GM23338 (cell line): ENCODE results near the gene ADRA2B. TPM values are rescaled to one million over a fixed set of nuclear protein-coding genes. Genes with fewer than 3 reads are reported as not detected.
A peak's percentile ranks its signal among the peaks of the same experiment; 100 is the strongest.

Source experiments
- ATAC-seq: fragments of 200-7000 bp; cut with Tn5 transposase; 3 replicates; pipeline ENCODE4 v1.9.1; 2020
- DNase-seq: peaks from one replicate; pipeline ENCODE4 v3.0.0-alpha.2; 2015; ENCODE audit warnings: low spot score
- H2AFZ ChIP-seq: fragments of 200-600 bp; sonication (generic); 2 replicates; pipeline ENCODE4 v1.8.0; 2016; ENCODE audit warnings: antibody characterized with exemption, mild to moderate bottlenecking, moderate library complexity
- H3F3A ChIP-seq: fragments of 200-600 bp; sonication (generic); replicated peaks from 2 replicates; pipeline ENCODE4 v1.8.0; 2017; ENCODE audit warnings: antibody characterized with exemption, mixed run types, low read depth
- H3K27ac ChIP-seq: fragments of 200-600 bp; sonication (generic); 2 replicates; pipeline ENCODE4 v1.6.1; 2016; ENCODE audit warnings: low read depth
- H3K27me3 ChIP-seq: fragments of 200-600 bp; sonication (generic); 2 replicates; pipeline ENCODE4 v1.8.0; 2016; ENCODE audit warnings: mild to moderate bottlenecking, mixed run types, moderate library complexity; ENCODE audit not compliant: insufficient read depth
- H3K36me3 ChIP-seq: fragments of 200-600 bp; sonication (generic); 2 replicates; pipeline ENCODE4 v1.8.0; 2016; ENCODE audit warnings: mild to moderate bottlenecking; ENCODE audit not compliant: insufficient read depth
- H3K4me1 ChIP-seq: fragments of 200-600 bp; sonication (generic); 2 replicates; pipeline ENCODE4 v1.8.0; 2016; ENCODE audit warnings: mild to moderate bottlenecking, moderate library complexity; ENCODE audit not compliant: insufficient read depth
- H3K4me2 ChIP-seq: fragments of 200-600 bp; sonication (generic); 2 replicates; pipeline ENCODE4 v1.7.1; 2017; ENCODE audit warnings: mixed run types
- H3K4me3 ChIP-seq: fragments of 200-600 bp; sonication (generic); 2 replicates; pipeline ENCODE4 v1.6.1; 2016; ENCODE audit warnings: mixed run types
- H3K79me2 ChIP-seq: fragments of 200-600 bp; sonication (generic); replicated peaks from 2 replicates; pipeline ENCODE4 v1.8.0; 2017; ENCODE audit warnings: mild to moderate bottlenecking; ENCODE audit not compliant: insufficient read depth
- H3K9me2 ChIP-seq: fragments of 200-600 bp; sonication (generic); 2 replicates; pipeline ENCODE4 v1.8.0; 2017; ENCODE audit not compliant: insufficient read depth
- H4K20me1 ChIP-seq: fragments of 200-600 bp; sonication (generic); replicated peaks from 2 replicates; pipeline ENCODE4 v1.8.0; 2017; ENCODE audit warnings: mild to moderate bottlenecking; ENCODE audit not compliant: insufficient read depth
- H3K27ac Mint-ChIP-seq: 2 replicates; pipeline ENCODE4 v1.8.0; 2020; ENCODE audit warnings: inconsistent platforms, mild to moderate bottlenecking, moderate library complexity, mixed read lengths
- H3K27me3 Mint-ChIP-seq: 3 replicates; pipeline ENCODE4 v1.8.0; 2022; ENCODE audit warnings: low read depth, mild to moderate bottlenecking, moderate library complexity, mixed read lengths, inconsistent platforms; ENCODE audit not compliant: insufficient read depth, poor library complexity
- H3K36me3 Mint-ChIP-seq: 3 replicates; pipeline ENCODE4 v1.8.0; 2021; ENCODE audit warnings: low read depth, mild to moderate bottlenecking, inconsistent platforms, moderate library complexity, mixed read lengths
- H3K4me1 Mint-ChIP-seq: 3 replicates; pipeline ENCODE4 v1.8.0; 2020; ENCODE audit warnings: mild to moderate bottlenecking, inconsistent platforms, mixed read lengths
- H3K4me3 Mint-ChIP-seq: 3 replicates; pipeline ENCODE4 v1.8.0; 2021; ENCODE audit warnings: moderate library complexity, mild to moderate bottlenecking, inconsistent platforms, mixed read lengths
- H3K9me3 Mint-ChIP-seq: 3 replicates; pipeline ENCODE4 v1.8.0; 2020; ENCODE audit warnings: moderate library complexity, mild to moderate bottlenecking, inconsistent platforms, mixed read lengths
- CREB1 ChIP-seq: fragments of 250-450 bp; sonication (Bioruptor Pico); IDR thresholded peaks from 2 replicates; pipeline ENCODE4 v1.5.0; 2020; ENCODE audit warnings: low read depth, mild to moderate bottlenecking, moderate library complexity
- CTCF ChIP-seq, 2 experiments: fragments of 200-600 bp in 1 of 2; sonication (generic) in 1 of 2; conservative IDR thresholded peaks; 2 replicates each; pipeline versions ENCODE4 v1.5.1 to v1.6.1; 2016 to 2017; ENCODE audit warnings: antibody characterized with exemption in 2 of 2, low read depth in 2 of 2, mild to moderate bottlenecking in 2 of 2, moderate library complexity in 1 of 2
- ETS1 ChIP-seq: IDR thresholded peaks from 2 replicates; pipeline ENCODE4 v1.6.1; 2016; ENCODE audit warnings: antibody characterized with exemption
- EZH2 ChIP-seq: fragments of 200-600 bp; sonication (generic); IDR thresholded peaks from one replicate; pipeline ENCODE4 v1.8.0; 2017; ENCODE audit warnings: antibody characterized with exemption, mild to moderate bottlenecking, low read depth; ENCODE audit not compliant: unreplicated experiment
- EZH2phosphoT487 ChIP-seq: fragments of 200-600 bp; sonication (generic); IDR thresholded peaks from one replicate; pipeline ENCODE4 v1.8.1; 2018; ENCODE audit warnings: antibody characterized with exemption; ENCODE audit not compliant: unreplicated experiment
- JUNB ChIP-seq: IDR thresholded peaks from one replicate; pipeline ENCODE4 v1.6.1; 2016; ENCODE audit warnings: antibody characterized with exemption; ENCODE audit not compliant: unreplicated experiment
- NANOG ChIP-seq: IDR thresholded peaks from 2 replicates; pipeline ENCODE4 v1.6.1; 2016; ENCODE audit warnings: antibody characterized with exemption, borderline replicate concordance
- POLR2AphosphoS5 ChIP-seq: IDR thresholded peaks from 2 replicates; pipeline ENCODE4 v1.6.1; 2016; ENCODE audit warnings: antibody characterized with exemption, low read depth
- REST ChIP-seq: IDR thresholded peaks from one replicate; pipeline ENCODE4 v1.6.1; 2018; ENCODE audit warnings: antibody characterized with exemption; ENCODE audit not compliant: unreplicated experiment
- STAT1 ChIP-seq: IDR thresholded peaks from one replicate; pipeline ENCODE4 v1.6.1; 2016; ENCODE audit warnings: antibody characterized with exemption; ENCODE audit not compliant: unreplicated experiment
- ZNF114 ChIP-seq: fragments of 250-450 bp; sonication (Bioruptor Pico); IDR thresholded peaks from 2 replicates; pipeline ENCODE4 v1.5.0; 2020; ENCODE audit warnings: mild to moderate bottlenecking, moderate library complexity
- ZNF331 ChIP-seq: fragments of 250-450 bp; sonication (Bioruptor Pico); IDR thresholded peaks from 2 replicates; pipeline ENCODE4 v1.5.0; 2020; ENCODE audit warnings: low read depth, mild to moderate bottlenecking, moderate library complexity
- ZNF462 ChIP-seq: fragments of 250-450 bp; sonication (Bioruptor Pico); IDR thresholded peaks from 2 replicates; pipeline ENCODE4 v1.5.0; 2020; ENCODE audit warnings: mild to moderate bottlenecking, moderate library complexity
- polyA plus RNA-seq: library from polyadenylated mRNA; unstranded; fragments of >200 nt; fragmentation: Nextera tagmentation; extraction: Ambion mirVana; gene quantifications from 2 replicates; pipeline ENCODE4 v1.2.1, GENCODE V29; 2016
- total RNA-seq: library from RNA; depleted of rRNA; stranded (reverse); fragments of >200 nt; shearing (Covaris generic); gene quantifications from 2 replicates; pipeline ENCODE4 v1.2.3, GENCODE V29; 2014

The ADRA2B gene
- total and polyA plus RNA-seq, 2 experiments from 2014 or later = 1.7 to 5.9 TPM

GRCh38 chr2:96109361-96109680 lies 7.0 kb downstream of the ADRA2B start:
- TF ChIP-seq ZNF462 (CRISPR knock-in tag) (no peak), ZNF331 (CRISPR knock-in tag) (no peak), EZH2phosphoT487 (no peak), STAT1 (no peak), CTCF (conservative IDR thresholded peaks at IDR 0.05; ENCODE audit: low read depth in 2 of 2) (no peak), NANOG (no peak), EZH2 (no peak), POLR2AphosphoS5 (no peak), REST (no peak), ETS1 (no peak), JUNB (no peak), ZNF114 (CRISPR knock-in tag) (no peak), CREB1 (CRISPR knock-in tag) (no peak)
- Histone ChIP-seq H3K27ac (no peak overlapping the region), H3K4me3 (no peak overlapping the region), H3K27me3 (no peaks in the 10 kb centered on the region), H3K4me1 (peaks cover 20% of the 10 kb centered on the region), H3K79me2 (no peaks in the 10 kb centered on the region), H3K9me2 (no peaks in the 10 kb centered on the region), H2AFZ (0 out of 2 replicates have a peak overlapping the region, but pooled peaks have one; percentile 95), H3K36me3 (no peaks in the 10 kb centered on the region), H3F3A (no peaks in the 10 kb centered on the region), H4K20me1 (no peaks in the 10 kb centered on the region), H3K4me2 (peak overlapping the region; percentile 79; the same call in 1 of the 2 replicates)
- Mint-ChIP-seq H3K9me3 (peaks cover 8% of the 10 kb centered on the region), H3K27ac (no peak overlapping the region), H3K4me3 (peak overlapping the region; percentile 52; the same call in 1 of the 3 replicates), H3K4me1 (peaks cover 28% of the 10 kb centered on the region), H3K27me3 (peaks cover 15% of the 10 kb centered on the region), H3K36me3 (peaks cover 5% of the 10 kb centered on the region; the same call in 2 of the 3 replicates)
- ATAC-seq (no peak), DNase-seq (no peak)
